Thyroid gland (tissue), 4 donors: ENCODE data around the gene GPR162.

Experiments used
- CTCF ChIP-seq, 6 experiments: fragments of 200-600 bp in 3 of 6; fragments of 450-650 bp in 3 of 6; sonication (generic) in 3 of 6; IDR thresholded peaks; one replicate each; pipeline ENCODE4 v1.5.1; 2016 to 2019; ENCODE audit warnings: antibody characterized with exemption in 6 of 6, mild to moderate bottlenecking in 2 of 6, inconsistent platforms in 1 of 6, moderate library complexity in 1 of 6
- POLR2A ChIP-seq, 2 donors: fragments of 450-650 bp; IDR thresholded peaks; one replicate each; pipeline ENCODE4 v1.6.1; 2017; ENCODE audit warnings: antibody characterized with exemption in 2 of 2, mild to moderate bottlenecking in 2 of 2, moderate library complexity in 1 of 2

GRCh38 chr12:6826734-6827436 is 5.3 kb downstream of the GPR162 start:
- TF ChIP-seq CTCF (IDR thresholded peaks at IDR 0.05) (no peak), POLR2A (IDR thresholded peaks at IDR 0.05) (no peak)
